Peyer's patch (tissue), 4 donors: ENCODE measurements around the gene UHRF1. TPM values are rescaled to one million over a fixed set of nuclear protein-coding genes. Genes with fewer than 3 reads are reported as not detected.

Source experiments
- DNase-seq, 3 donors: peaks; one replicate each; pipeline ENCODE4 v3.0.0-alpha.2; 2017 to 2019
- H3K27ac ChIP-seq, 4 donors: fragments of 200-600 bp; sonication (generic); one replicate each; pipeline ENCODE4 v1.5.1; 2016 to 2019
- H3K27me3 ChIP-seq, 2 donors: fragments of 200-600 bp; sonication (generic); one replicate each; pipeline ENCODE4 v1.5.1; 2019
- H3K36me3 ChIP-seq, 3 donors: fragments of 200-600 bp; sonication (generic); one replicate each; pipeline ENCODE4 v1.5.1; 2016 to 2019
- H3K4me1 ChIP-seq, 4 donors: fragments of 200-600 bp; sonication (generic); one replicate each; pipeline ENCODE4 v1.5.1; 2016 to 2019
- H3K4me3 ChIP-seq, 4 donors: fragments of 200-600 bp; sonication (generic); 1 replicate in 3 of 4; 2 replicates in 1 of 4; pipeline ENCODE4 v1.5.1; 2016 to 2019; ENCODE audit warnings: mild to moderate bottlenecking in 1 of 4
- H3K9me3 ChIP-seq, 4 donors: fragments of 200-600 bp; sonication (generic); one replicate each; pipeline ENCODE4 v1.5.1; 2016 to 2019; ENCODE audit warnings: mild to moderate bottlenecking in 1 of 4
- POLR2A ChIP-seq, 2 donors: fragments of 450-650 bp; IDR thresholded peaks; one replicate each; pipeline ENCODE4 v1.5.1; 2017; ENCODE audit warnings: antibody characterized with exemption in 2 of 2, mild to moderate bottlenecking in 2 of 2, moderate library complexity in 2 of 2
- total RNA-seq, 4 donors: library from RNA; depleted of rRNA; stranded (reverse); fragments of >200 nt; gene quantifications; one replicate each; pipeline ENCODE4 v1.1.0, GENCODE V29; 2016
- TF ChIP-seq, protein P1 (sequence below), 6 experiments: fragments of 450-650 bp in 4 of 6; fragments of 200-600 bp in 2 of 6; sonication (generic) in 1 of 6; IDR thresholded peaks; one replicate each; pipeline ENCODE4 v1.5.1; 2017 to 2019; ENCODE audit warnings: antibody characterized with exemption in 6 of 6, mild to moderate bottlenecking in 3 of 6, moderate library complexity in 1 of 6

The UHRF1 gene
- 10 to 100 TPM in 1 of 4 donors, 1 to 10 TPM in 3; 6.7 to 35.5 (median 8.0) TPM for total RNA-seq

DNA sequence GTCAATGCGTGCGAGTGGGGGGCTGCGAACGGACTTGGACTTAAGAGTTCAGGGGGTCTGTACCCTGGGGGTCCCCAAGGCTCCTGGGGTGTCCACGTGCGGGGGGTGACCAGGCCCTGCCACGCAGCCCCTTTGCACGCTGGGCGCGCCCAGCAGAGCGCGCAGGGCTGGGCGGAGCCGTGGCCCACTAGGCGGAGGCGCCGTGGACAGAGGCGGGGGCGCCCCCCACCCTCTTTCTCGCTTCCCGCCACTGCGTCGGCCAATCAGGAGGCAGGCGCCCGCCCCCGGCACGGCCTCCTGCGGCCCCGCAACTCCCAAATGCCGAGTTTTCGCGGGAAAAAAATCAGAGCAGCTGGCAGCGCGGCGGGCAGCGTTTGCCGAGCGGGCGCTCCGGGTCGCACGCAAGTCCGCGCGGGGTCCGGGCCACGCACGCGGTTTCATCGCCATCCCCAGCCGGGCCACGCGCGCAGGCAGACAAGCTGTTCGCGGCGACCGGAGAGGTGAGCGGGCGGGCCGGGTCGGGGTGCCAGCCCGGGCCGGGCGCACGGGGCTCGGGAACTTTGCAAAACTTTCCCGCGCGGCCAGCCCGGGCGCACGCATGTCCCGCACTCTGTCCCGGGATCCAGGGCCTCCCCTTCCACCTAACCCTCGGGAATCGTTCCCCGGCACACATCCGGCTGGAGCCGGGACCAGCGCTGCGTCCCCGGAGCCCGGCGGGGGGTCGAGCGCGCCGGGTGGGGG lies at the start of gene UHRF1:
TSS of gene UHRF1 (plus strand) at position 346 of the 741 bp plus-strand sequence. CDS start 1,385 bp downstream, outside the sequence.
- no peaks in the 10 kb centered on the region for H3K36me3 ChIP-seq
- H3K27ac ChIP-seq: peak within 1 kb of the TSS in 2 of 4 donors; percentile 27 to 36
- DNase-seq: peak in 1 of 3 donors; percentile 56

DNA sequence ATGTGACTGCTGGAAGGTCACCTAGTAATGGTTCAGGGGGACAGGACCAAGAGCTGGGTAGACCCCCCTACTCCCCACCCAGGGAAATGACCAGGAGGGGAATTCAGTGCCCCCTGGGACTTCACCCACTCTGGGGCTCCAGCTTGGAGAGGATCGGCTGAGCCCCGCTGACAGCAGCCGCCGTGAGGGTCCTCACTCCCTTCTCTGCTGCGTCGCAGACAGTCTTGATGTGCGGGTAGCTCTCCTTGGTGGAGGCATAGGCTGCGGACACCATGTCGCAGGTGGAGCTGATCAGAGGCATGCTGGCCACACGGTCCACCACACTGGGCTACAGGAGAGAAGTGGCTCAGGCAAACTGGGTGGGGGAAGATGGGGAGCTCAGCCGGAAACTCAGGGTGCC lies 49.6 kb upstream of the UHRF1 start:
- Histone ChIP-seq H3K4me1 (peaks cover 0 to 14% (median 0%) of the 10 kb centered on the region in 4 donors), H3K27me3 (no peaks in the 10 kb centered on the region), H3K27ac (no peak overlapping the region), H3K36me3 (peaks cover 0 to 54% (median 0%) of the 10 kb centered on the region in 3 donors), H3K9me3 (no peaks in the 10 kb centered on the region), H3K4me3 (no peak overlapping the region)
- no peak for DNase-seq
- TF ChIP-seq, protein P1, sequence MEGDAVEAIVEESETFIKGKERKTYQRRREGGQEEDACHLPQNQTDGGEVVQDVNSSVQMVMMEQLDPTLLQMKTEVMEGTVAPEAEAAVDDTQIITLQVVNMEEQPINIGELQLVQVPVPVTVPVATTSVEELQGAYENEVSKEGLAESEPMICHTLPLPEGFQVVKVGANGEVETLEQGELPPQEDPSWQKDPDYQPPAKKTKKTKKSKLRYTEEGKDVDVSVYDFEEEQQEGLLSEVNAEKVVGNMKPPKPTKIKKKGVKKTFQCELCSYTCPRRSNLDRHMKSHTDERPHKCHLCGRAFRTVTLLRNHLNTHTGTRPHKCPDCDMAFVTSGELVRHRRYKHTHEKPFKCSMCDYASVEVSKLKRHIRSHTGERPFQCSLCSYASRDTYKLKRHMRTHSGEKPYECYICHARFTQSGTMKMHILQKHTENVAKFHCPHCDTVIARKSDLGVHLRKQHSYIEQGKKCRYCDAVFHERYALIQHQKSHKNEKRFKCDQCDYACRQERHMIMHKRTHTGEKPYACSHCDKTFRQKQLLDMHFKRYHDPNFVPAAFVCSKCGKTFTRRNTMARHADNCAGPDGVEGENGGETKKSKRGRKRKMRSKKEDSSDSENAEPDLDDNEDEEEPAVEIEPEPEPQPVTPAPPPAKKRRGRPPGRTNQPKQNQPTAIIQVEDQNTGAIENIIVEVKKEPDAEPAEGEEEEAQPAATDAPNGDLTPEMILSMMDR (IDR thresholded peaks at IDR 0.05): no peak
- no peak for TF ChIP-seq POLR2A (IDR thresholded peaks at IDR 0.05)

More for the DNA sequence above, at the start of gene UHRF1:
- no peaks in the 10 kb centered on the region for H3K27me3 ChIP-seq
- H3K9me3 ChIP-seq: no peaks in the 10 kb centered on the region
- H3K4me1 ChIP-seq: peaks cover 0 to 36% (median 24%) of the 10 kb centered on the region in 4 donors
- TF ChIP-seq POLR2A (IDR thresholded peaks at IDR 0.05): no peak
- TF ChIP-seq, protein P1 (IDR thresholded peaks at IDR 0.05): no peak
- peak within 1 kb of the TSS; percentile 77 to 97 (median 80) for H3K4me3 ChIP-seq

DNA sequence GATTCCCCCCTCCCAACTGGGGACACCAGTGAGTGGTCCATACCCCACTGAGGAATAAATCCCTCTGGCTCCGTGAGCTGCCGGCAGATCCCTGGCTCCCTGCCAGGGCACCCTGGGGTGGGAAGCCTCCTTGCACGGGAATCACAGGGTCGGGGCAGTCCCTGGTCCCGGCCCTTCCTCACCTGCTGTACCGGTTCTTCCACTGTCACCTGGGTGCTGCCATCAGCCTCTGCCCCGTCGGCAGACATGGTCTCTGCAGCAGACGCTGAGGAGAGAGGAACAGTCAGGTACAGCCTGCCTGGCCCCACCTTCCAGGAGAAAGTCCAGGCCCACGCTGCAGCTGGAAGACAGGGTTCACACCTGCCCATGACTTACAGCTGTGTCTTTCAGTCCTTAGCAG lies 48.2 kb upstream of the UHRF1 start:
- peak overlapping the region in 3 of 4 donors; percentile 51 to 95 (median 79) for H3K27ac ChIP-seq
- peaks cover 0 to 42% (median 0%) of the 10 kb centered on the region in 3 donors for H3K36me3 ChIP-seq
- peaks cover 0 to 20% (median 0%) of the 10 kb centered on the region in 4 donors for H3K4me1 ChIP-seq
- no peaks in the 10 kb centered on the region for H3K9me3 ChIP-seq
- peak overlapping the region in 2 of 4 donors; percentile 41 to 52 for H3K4me3 ChIP-seq
- TF ChIP-seq POLR2A (IDR thresholded peaks at IDR 0.05): peak; percentile 57 to 72
- TF ChIP-seq, protein P1 (IDR thresholded peaks at IDR 0.05): peak in 1 of 6 experiments; percentile 21
- DNase-seq: peak in 2 of 3 donors; percentile 91
- H3K27me3 ChIP-seq: no peaks in the 10 kb centered on the region

DNA sequence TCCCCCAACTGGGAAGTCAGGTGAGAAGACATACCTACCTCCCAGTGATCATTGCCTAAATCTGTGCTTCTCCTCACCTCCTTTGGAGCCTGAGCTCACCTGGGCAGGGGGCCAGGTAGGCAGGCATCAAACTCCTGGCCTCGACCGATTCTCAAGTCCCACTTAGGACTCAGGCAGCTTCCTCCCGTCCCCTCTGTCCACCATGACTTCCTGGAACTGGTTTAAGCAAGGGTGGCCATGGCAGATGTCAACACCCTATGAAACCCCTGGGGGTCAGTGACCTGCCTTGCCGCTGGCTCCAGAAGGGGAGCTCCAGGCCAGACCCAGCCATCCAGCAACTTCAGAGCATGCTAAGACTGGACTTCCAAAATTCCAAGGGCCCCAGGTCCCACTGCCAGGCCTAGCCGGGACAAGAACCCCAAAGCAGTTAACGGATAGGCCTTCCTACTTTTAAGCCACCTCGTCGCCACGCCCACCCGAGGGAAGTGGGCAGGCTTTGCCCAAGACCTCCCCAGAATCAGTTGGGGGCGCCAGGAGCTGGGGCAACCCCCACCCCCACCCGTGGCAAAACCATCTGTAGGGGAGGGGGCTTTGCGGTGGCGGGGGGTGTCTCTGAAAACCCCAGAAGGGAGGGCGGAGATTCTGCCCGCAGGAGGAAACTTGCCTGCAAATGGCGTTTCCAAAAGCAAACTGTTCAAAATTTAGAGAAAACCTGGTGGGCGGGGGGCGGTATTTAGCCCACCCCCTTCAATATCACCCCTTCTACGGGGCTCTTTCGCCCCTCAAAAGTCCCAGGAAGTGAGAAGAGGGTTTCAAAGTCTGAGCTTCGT lies 42.5 kb upstream of the UHRF1 start:
- TF ChIP-seq, protein P1 (IDR thresholded peaks at IDR 0.05): no peak
- TF ChIP-seq POLR2A (IDR thresholded peaks at IDR 0.05): no peak
- Histone ChIP-seq H3K36me3 (no peaks in the 10 kb centered on the region), H3K27ac (peak overlapping the region; percentile 77 to 93 (median 83))

DNA sequence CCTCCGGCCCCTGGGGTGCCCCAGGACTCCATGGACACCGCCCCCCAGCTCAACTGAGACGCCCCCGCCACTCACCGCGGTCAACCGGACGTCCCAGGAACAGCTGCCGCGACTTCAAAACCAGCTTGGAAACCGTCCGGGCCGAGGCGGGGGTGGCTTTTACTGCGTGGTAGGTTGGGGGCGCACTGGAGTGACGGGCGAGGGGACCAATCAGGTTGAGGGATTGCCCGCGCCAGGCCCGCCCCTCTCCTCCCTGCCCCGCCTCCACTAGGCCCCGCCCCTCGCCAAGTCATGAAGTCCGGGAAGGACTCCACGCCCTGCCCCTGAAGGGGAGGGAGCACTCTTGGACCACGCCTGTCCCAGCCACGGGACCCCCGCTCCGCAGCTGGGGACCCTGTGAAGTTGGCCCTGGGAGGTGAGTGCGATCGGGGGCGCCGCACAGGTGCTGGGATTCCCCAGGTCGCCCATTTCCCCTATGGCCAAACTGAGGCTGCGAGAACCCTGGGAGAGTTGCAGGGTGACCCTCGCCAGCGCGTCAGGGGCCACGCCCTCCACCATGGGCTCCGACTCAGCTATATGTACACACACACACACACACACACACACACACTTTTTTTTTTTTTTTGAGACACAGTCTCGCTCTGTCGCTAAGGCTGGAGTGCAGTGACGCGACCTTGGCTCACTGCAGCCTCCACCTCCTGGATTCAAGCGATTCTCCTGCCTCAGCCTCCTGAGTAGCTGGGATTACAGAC lies 41.6 kb upstream of the UHRF1 start, which contains the start of gene PLIN3:
TSS of gene PLIN3 (minus strand) at position 134 of the 752 bp plus-strand sequence. CDS start 6,273 bp downstream, outside the sequence.
- no peaks in the 10 kb centered on the region for H3K9me3 ChIP-seq
- H3K27ac ChIP-seq: peak within 1 kb of the TSS; percentile 77 to 93 (median 83)
- H3K4me1 ChIP-seq: peaks cover 0 to 26% (median 0%) of the 10 kb centered on the region in 4 donors
- H3K4me3 ChIP-seq: peak within 1 kb of the TSS; percentile 59 to 91 (median 70)
- H3K36me3 ChIP-seq: no peaks in the 10 kb centered on the region
- TF ChIP-seq, protein P1 (IDR thresholded peaks at IDR 0.05): no peak
- TF ChIP-seq POLR2A (IDR thresholded peaks at IDR 0.05): peak; percentile 53 to 77
- H3K27me3 ChIP-seq: no peaks in the 10 kb centered on the region
- peak; percentile 97 to 99 (median 98) for DNase-seq

More for the DNA sequence above, 42.5 kb upstream of the UHRF1 start:
- peaks cover 0 to 29% (median 0%) of the 10 kb centered on the region in 4 donors for H3K4me1 ChIP-seq
- no peaks in the 10 kb centered on the region for H3K27me3 ChIP-seq
- H3K9me3 ChIP-seq: no peaks in the 10 kb centered on the region
- DNase-seq: peak; percentile 75 to 82 (median 78)
- peak overlapping the region; percentile 59 to 91 (median 70) for H3K4me3 ChIP-seq
